ENCODE results near the gene FAM174B. TPM values are rescaled to one million over a fixed set of nuclear protein-coding genes. Genes with fewer than 3 reads are reported as not detected.

Gene FAM174B
- total and polyA plus RNA-seq, 2 experiments from 2014 or later = 17.8 to 34.9 TPM

DNA sequence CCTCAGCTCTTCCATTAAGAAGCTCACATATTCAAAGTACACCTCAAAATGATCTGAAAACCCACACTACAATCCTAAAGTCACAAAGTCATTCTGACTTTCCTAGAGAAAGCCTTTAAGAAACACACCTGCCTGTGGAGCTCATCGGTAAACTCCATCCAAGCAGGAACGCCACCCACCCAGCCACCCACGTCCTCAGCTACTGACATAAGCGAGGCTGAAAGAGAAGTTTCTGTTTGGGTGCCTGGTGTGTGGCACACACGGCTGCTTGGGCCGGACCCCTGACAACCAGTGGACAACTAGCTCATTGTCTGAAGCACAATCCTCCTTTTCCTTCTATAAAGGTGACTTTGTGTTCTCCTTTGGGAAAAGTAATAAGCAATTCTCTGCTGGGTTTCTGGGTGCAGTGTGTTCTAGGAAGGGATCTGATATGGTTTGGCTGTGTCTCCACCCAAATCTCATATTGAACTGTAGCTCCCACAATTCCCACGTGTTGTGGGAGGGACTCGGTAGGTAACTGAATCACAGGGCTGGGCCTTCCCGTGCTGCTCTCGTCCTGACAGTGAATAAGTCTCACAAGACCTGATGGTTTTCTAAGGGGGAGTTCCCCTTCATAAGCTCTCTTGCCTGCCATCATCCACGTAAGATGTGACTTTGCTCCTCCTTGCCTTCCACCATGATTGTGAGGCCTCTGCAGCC is 26.1 kb downstream of the FAM174B start:
- Histone ChIP-seq H3K27me3 (no peaks in the 10 kb centered on the region), H3K4me1 (ENCODE audit: insufficient read depth) (peaks cover 11% of the 10 kb centered on the region), H4K20me1 (ENCODE audit: insufficient read depth, poor library complexity, severe bottlenecking) (no peaks in the 10 kb centered on the region), H3K9me2 (replicated peaks; ENCODE audit: insufficient read depth) (no peaks in the 10 kb centered on the region), H3K4me2 (no peak overlapping the region), H3K79me2 (peaks cover 14% of the 10 kb centered on the region), H3K4me3 (no peak overlapping the region), H3K9me3 (ENCODE audit: low read depth) (no peaks in the 10 kb centered on the region), H3K27ac (no peak overlapping the region), H3K36me3 (replicated peaks; ENCODE audit: insufficient read depth, low read depth) (no peaks in the 10 kb centered on the region), H2AFZ (no peak overlapping the region)
- no peak for DNase-seq (ENCODE audit: low spot score)
- WGBS (ENCODE audit: low lambda C conversion rate, missing lambda C conversion rate) = 96% methylated on average over 11 of the region's 11 CpGs
- no peak for TF ChIP-seq EZH2phosphoT487 (IDR thresholded peaks at IDR 0.05; ENCODE audit: low read depth, severe bottlenecking, unreplicated experiment)
- TF ChIP-seq, protein P1, sequence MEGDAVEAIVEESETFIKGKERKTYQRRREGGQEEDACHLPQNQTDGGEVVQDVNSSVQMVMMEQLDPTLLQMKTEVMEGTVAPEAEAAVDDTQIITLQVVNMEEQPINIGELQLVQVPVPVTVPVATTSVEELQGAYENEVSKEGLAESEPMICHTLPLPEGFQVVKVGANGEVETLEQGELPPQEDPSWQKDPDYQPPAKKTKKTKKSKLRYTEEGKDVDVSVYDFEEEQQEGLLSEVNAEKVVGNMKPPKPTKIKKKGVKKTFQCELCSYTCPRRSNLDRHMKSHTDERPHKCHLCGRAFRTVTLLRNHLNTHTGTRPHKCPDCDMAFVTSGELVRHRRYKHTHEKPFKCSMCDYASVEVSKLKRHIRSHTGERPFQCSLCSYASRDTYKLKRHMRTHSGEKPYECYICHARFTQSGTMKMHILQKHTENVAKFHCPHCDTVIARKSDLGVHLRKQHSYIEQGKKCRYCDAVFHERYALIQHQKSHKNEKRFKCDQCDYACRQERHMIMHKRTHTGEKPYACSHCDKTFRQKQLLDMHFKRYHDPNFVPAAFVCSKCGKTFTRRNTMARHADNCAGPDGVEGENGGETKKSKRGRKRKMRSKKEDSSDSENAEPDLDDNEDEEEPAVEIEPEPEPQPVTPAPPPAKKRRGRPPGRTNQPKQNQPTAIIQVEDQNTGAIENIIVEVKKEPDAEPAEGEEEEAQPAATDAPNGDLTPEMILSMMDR (IDR thresholded peaks at IDR 0.05; ENCODE audit: poor library complexity) = no peak
- TF ChIP-seq EZH2 (IDR thresholded peaks at IDR 0.05; ENCODE audit: borderline replicate concordance) = no peak

DNA sequence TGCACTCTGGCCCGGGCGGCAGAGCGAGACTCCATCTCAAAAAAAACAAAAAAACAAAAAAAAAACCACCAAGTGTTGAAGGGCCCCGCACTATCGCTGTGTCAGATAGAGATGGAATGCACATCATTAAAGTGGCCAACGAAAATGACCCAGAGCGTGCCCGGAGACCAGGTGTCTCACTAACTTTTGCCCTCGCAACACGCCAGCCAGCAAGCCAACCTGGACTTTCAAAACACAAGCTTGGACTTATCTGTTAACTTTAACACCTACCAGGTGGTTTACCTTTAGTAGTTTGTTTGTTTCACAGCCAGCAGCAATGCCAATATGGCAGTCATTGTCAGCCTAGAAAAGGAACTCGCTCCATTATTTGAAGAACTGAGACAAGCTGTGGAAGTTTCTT is 28.6 kb downstream of the FAM174B start:
- TF ChIP-seq EZH2 (IDR thresholded peaks at IDR 0.05; ENCODE audit: borderline replicate concordance) (no peak), EZH2phosphoT487 (IDR thresholded peaks at IDR 0.05; ENCODE audit: low read depth, severe bottlenecking, unreplicated experiment) (no peak)
- TF ChIP-seq, protein P1 (IDR thresholded peaks at IDR 0.05; ENCODE audit: poor library complexity) = no peak

DNA sequence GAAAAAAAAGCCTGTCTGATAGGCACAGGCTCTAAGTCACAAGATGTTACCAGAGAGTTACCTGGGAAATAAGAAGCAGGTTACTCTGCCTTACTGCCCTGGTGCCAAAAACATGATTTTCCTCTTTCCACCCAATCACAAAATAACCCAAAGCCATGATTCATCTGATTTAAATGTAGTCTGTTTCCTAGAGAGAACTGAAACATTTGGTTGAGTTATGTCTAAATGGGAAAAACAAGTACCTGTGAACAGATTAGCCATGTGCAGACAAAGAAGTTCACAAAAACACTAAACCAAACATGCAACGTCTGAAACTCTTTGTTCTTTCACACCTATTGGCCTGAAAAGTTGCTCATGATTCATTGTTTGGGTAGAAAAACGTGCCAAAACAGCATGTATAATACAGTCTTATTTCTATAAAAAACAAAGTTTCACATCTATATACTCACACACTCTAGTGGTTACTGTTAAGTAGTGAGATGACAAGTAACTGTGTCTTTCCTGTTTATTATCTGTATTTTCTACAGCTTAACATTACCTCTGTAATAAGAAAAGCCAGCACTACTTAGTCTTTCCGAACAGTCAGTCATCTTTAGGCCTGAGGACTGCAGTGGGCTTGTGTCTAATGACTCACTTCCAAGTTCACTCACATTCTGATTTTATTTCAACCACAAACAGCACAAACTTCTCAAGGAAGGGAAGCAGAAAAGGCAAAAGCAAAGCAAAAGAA is 30.2 kb downstream of the FAM174B start:
- 66% methylated on average over 3 of the region's 3 CpGs for WGBS (ENCODE audit: low lambda C conversion rate, missing lambda C conversion rate)
- TF ChIP-seq EZH2phosphoT487 (IDR thresholded peaks at IDR 0.05; ENCODE audit: low read depth, severe bottlenecking, unreplicated experiment) = no peak
- TF ChIP-seq EZH2 (IDR thresholded peaks at IDR 0.05; ENCODE audit: borderline replicate concordance) = no peak
- H3K27me3 ChIP-seq = no peaks in the 10 kb centered on the region
- H3K9me2 ChIP-seq (replicated peaks; ENCODE audit: insufficient read depth) = no peaks in the 10 kb centered on the region
- H4K20me1 ChIP-seq (ENCODE audit: insufficient read depth, poor library complexity, severe bottlenecking) = no peaks in the 10 kb centered on the region
- peak overlapping the region; percentile 31 for H3K4me2 ChIP-seq
- H3K4me1 ChIP-seq (ENCODE audit: insufficient read depth) = peaks cover 18% of the 10 kb centered on the region
- no peak overlapping the region for H2AFZ ChIP-seq
- H3K4me3 ChIP-seq = no peak overlapping the region
- H3K36me3 ChIP-seq (replicated peaks; ENCODE audit: insufficient read depth, low read depth) = no peaks in the 10 kb centered on the region
- no peaks in the 10 kb centered on the region for H3K9me3 ChIP-seq (ENCODE audit: low read depth)
- H3K27ac ChIP-seq = peak overlapping the region; percentile 65
- no peaks in the 10 kb centered on the region for H3K79me2 ChIP-seq
- no peak for DNase-seq (ENCODE audit: low spot score)

More for the DNA sequence above, 28.6 kb downstream of the FAM174B start:
- no peaks in the 10 kb centered on the region for H3K27me3 ChIP-seq
- no peaks in the 10 kb centered on the region for H3K36me3 ChIP-seq (replicated peaks; ENCODE audit: insufficient read depth, low read depth)
- peaks cover 18% of the 10 kb centered on the region for H3K4me1 ChIP-seq (ENCODE audit: insufficient read depth)
- no peak overlapping the region for H3K4me3 ChIP-seq
- WGBS (ENCODE audit: low lambda C conversion rate, missing lambda C conversion rate) = 98% methylated on average over 11 of the region's 11 CpGs
- no peak overlapping the region for H3K27ac ChIP-seq
- H3K4me2 ChIP-seq = no peak overlapping the region
- no peak for DNase-seq (ENCODE audit: low spot score)
- no peaks in the 10 kb centered on the region for H3K9me2 ChIP-seq (replicated peaks; ENCODE audit: insufficient read depth)
- H2AFZ ChIP-seq = no peak overlapping the region
- peaks cover 3% of the 10 kb centered on the region for H3K79me2 ChIP-seq
- H4K20me1 ChIP-seq (ENCODE audit: insufficient read depth, poor library complexity, severe bottlenecking) = no peaks in the 10 kb centered on the region
- H3K9me3 ChIP-seq (ENCODE audit: low read depth) = no peaks in the 10 kb centered on the region
